Activated CD4-positive, alpha-beta T cell treated with anti-CD3 and anti-CD28 coated beads for 36 hours (primary cell): Measurements from ENCODE around the gene LYST. TPM values are rescaled to one million over a fixed set of nuclear protein-coding genes. Genes with fewer than 3 reads are reported as not detected.

Experiments
- ATAC-seq: fragments of 200-7000 bp; cut with Tn5 transposase; one replicate; pipeline ENCODE4 v1.10.0; 2021; ENCODE audit warnings: mild to moderate bottlenecking, moderate library complexity
- CTCF ChIA-PET: fragments of 350-600 bp; sonication (Branson Sonifier 250); formaldehyde crosslinking; loops from one replicate; lab custom pipeline; 2021; ENCODE audit warnings: antibody characterized with exemption; lab: Charles Lee
- POLR2A ChIA-PET: fragments of 350-600 bp; sonication (Branson Sonifier 250); formaldehyde crosslinking; loops from one replicate; lab custom pipeline; 2021; ENCODE audit warnings: antibody characterized with exemption, inconsistent platforms; lab: Charles Lee
- DNase-seq: peaks from one replicate; pipeline ENCODE4 v3.0.0-alpha.2; 2020
- H3K27ac Mint-ChIP-seq: one replicate; pipeline ENCODE4 v1.8.0; 2021; ENCODE audit warnings: mixed read lengths
- H3K27me3 Mint-ChIP-seq: one replicate; pipeline ENCODE4 v1.8.0; 2021; ENCODE audit warnings: mixed read lengths
- H3K36me3 Mint-ChIP-seq: one replicate; pipeline ENCODE4 v1.8.0; 2021; ENCODE audit warnings: low read depth, mixed read lengths
- H3K4me1 Mint-ChIP-seq: one replicate; pipeline ENCODE4 v1.8.0; 2021; ENCODE audit warnings: mixed read lengths
- H3K4me3 Mint-ChIP-seq: one replicate; pipeline ENCODE4 v1.8.0; 2021; ENCODE audit warnings: mild to moderate bottlenecking, moderate library complexity, mixed read lengths
- H3K9me3 Mint-ChIP-seq: one replicate; pipeline ENCODE4 v1.8.0; 2021; ENCODE audit warnings: low read depth, mixed read lengths
- intact Hi-C, 2 experiments: fragments of 100-400 bp; cut with DNase I in 1 of 2; cut with micrococcal nuclease in 1 of 2; formaldehyde crosslinking; loops; one replicate each; pipeline versions ENCODE4 v1.14.2 to v1.15.1; 2022 to 2024; cut with DNase I, micrococcal nuclease
- total RNA-seq, 2 experiments: library from RNA; stranded (reverse); gene quantifications; one replicate each; pipeline ENCODE4 v1.2.3, GENCODE V29; 2021

The LYST gene
- total RNA-seq, 2 experiments from 2014 or later, result 28.1 to 32.3 TPM

DNA sequence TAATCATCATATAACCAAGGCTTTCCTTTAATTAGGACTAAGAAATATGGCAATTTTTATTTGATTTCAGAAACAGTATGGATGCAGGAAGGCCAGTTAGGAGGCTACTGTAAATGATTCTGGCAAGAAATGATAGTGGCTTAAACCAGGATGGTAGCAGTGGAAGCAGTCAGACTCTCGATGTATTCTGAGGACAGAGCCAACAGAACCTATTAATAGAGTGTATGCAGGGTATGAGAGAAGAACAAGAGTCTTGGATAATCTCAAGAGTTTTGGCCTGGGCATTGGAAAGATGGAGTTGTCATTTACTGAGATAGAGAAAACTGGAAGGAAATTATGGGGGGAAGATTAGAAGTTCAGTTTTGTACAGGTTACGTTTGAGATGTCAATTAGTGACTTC, 143.8 kb downstream of the LYST start:
- POLR2A ChIA-PET, result no interaction called here
- DNase-seq (no peak), ATAC-seq (no peak)
- Mint-ChIP-seq H3K4me1 (no peaks in the 10 kb centered on the region), H3K27ac (no peak overlapping the region), H3K4me3 (no peak overlapping the region), H3K27me3 (no peaks in the 10 kb centered on the region), H3K9me3 (no peaks in the 10 kb centered on the region), H3K36me3 (peaks cover 13% of the 10 kb centered on the region)
- CTCF ChIA-PET, result no interaction called here
- intact Hi-C loops, result no loop called here

DNA sequence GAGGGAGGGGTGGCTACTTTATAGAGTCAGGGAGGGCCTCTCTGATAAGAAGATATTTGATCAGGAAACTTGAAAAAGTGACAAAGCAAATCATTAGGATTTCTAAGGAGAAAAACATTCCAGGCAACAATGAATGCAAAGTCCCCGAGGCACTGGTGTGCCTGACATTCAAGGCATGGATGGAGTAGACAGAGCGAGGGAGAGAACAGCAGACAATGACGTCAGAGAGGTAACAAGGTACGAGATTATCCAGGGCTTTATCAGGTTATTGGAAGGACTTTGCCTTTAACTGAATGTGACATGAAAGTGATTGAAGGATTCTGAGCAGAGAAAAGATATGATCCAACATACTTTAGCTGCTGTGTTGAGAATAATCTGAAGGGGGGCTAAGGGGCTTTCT, 144.7 kb downstream of the LYST start:
- H3K27me3 Mint-ChIP-seq, result no peaks in the 10 kb centered on the region
- no peak overlapping the region for H3K27ac Mint-ChIP-seq
- ATAC-seq (no peak), DNase-seq (no peak)
- no peaks in the 10 kb centered on the region for H3K4me1 Mint-ChIP-seq
- peaks cover 18% of the 10 kb centered on the region for H3K36me3 Mint-ChIP-seq
- no peak overlapping the region for H3K4me3 Mint-ChIP-seq
- CTCF ChIA-PET, result interaction anchor here (0.6 to 0.8 kb wide), 2 partner anchors 37 to 55 kb away, joined by 3 read pairs; no protein-coding TSS in a partner anchor
- intact Hi-C loops, result no loop called here
- POLR2A ChIA-PET, result no interaction called here
- no peaks in the 10 kb centered on the region for H3K9me3 Mint-ChIP-seq

DNA sequence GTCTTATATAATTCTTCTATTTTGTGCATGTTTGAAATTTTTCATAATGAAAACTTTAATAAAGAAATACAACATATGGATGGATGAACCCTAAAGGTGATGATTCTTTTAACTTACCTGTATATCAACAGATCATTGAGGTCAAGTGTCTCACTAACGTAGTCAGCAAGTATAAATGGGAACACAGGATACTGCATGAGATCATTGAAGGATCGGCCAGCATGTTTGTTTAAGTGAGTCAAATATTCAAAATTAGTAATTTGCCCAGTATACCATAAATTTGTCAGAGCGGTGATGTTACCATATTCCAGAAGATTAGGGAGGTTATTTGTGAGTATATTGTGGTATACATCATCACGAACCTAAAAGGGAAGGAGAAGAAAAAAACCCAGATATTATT, 146.2 kb downstream of the LYST start:
- Mint-ChIP-seq H3K36me3 (peaks cover 19% of the 10 kb centered on the region), H3K27ac (no peak overlapping the region), H3K4me3 (no peak overlapping the region), H3K9me3 (no peaks in the 10 kb centered on the region), H3K4me1 (no peaks in the 10 kb centered on the region), H3K27me3 (no peaks in the 10 kb centered on the region)
- DNase-seq (no peak), ATAC-seq (no peak)
- CTCF ChIA-PET, result interaction anchor here (0.6 to 1.0 kb wide), 2 partner anchors 8 to 11 kb away, joined by 3 to 5 read pairs; no protein-coding TSS in a partner anchor
- POLR2A ChIA-PET, result no interaction called here
- intact Hi-C loops, result no loop called here

DNA sequence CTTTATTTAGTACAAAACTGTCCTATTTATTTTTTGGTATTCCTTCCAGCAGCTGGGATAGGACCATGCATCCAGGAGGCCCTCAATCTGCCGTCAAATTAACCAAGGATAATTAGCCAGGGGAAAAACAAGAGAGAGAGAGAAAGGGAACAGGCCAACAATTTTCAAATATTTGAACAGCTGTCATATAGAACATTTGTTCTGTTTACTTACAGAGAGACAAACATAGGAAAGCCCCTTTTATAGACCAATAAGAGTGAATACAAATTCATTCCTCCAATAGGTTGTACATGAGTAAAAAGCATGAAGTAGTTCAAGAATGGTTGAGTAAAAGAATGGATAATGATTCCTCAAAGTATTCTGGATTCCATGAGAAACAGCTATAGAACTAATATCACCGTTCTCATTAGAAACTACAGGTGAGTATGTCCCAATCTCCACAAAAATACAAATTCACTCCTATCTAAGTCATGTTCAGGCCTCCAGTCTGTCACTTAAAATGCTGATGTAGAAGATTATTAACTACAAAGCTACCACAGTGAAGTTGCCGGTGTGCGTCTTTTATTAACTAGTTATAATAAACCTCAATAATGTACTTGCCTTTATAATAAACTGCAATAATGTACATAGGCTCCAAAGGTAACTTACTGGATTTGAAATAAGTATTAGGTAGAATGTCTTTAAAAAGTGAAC, 152.4 kb downstream of the LYST start:
- intact Hi-C loops, result no loop called here
- POLR2A ChIA-PET, result interaction anchor here (0.5 kb wide), 1 partner anchor 475 kb away, joined by 3 read pairs; no protein-coding TSS in a partner anchor
- H3K27ac Mint-ChIP-seq, result no peak overlapping the region
- no peak for DNase-seq
- ATAC-seq, result no peak
- no peak overlapping the region for H3K4me3 Mint-ChIP-seq
- no peaks in the 10 kb centered on the region for H3K9me3 Mint-ChIP-seq
- peaks cover 27% of the 10 kb centered on the region for H3K36me3 Mint-ChIP-seq
- H3K27me3 Mint-ChIP-seq, result no peaks in the 10 kb centered on the region
- CTCF ChIA-PET, result interaction anchor here (1.5 kb wide), 1 partner anchor 18 kb away, joined by 3 read pairs; no protein-coding TSS in a partner anchor
- H3K4me1 Mint-ChIP-seq, result no peaks in the 10 kb centered on the region

DNA sequence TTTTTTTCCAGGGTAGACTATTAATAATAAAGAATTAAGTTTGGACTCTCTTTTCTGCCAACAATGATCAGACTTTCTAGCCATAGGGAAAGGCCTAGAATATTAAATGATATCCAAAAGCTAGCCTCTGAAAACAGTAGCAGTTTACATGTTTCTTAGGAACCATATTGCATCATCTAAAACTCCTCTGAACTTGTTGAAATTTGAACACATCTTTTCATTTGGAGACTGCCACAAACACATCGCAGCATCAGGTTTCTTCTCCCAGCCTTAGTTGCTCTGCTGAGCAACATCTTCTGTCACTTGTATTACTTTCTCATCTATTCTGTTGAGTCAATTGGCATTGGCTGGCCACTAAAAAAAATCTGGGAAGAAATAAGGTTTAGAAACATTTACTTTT, 153.9 kb downstream of the LYST start:
- DNase-seq (no peak), ATAC-seq (no peak)
- Mint-ChIP-seq H3K36me3 (peaks cover 35% of the 10 kb centered on the region), H3K27me3 (no peaks in the 10 kb centered on the region), H3K4me1 (peaks cover 4% of the 10 kb centered on the region), H3K27ac (no peak overlapping the region), H3K9me3 (no peaks in the 10 kb centered on the region), H3K4me3 (no peak overlapping the region)
- ChIA-PET POLR2A (no interaction called here), CTCF (interaction anchor here (1.9 kb wide), 1 partner anchor 10 kb away, joined by 5 read pairs; no protein-coding TSS in a partner anchor)
- intact Hi-C loops, result no loop called here

DNA sequence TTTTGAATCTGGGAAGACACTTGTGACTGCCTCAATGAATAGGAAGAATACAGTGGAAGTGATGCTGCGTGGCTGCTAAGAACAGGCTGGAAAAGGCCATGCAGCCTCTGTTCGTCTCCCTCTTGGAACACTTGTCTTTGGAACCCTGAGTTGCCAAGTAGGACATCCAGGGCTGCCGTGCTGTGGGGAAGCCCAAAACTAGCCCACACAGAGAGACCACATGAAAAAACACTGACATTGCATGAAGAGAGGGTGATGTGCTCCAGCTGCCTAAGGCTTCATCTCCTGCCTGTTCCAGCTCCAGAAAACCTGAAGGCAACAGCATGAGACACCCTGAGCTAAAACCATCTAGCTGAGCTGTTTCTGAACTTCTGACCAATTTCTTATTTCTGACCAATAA, 156.0 kb downstream of the LYST start:
- Mint-ChIP-seq H3K9me3 (no peaks in the 10 kb centered on the region), H3K27me3 (no peaks in the 10 kb centered on the region), H3K27ac (no peak overlapping the region), H3K36me3 (peaks cover 37% of the 10 kb centered on the region), H3K4me3 (no peak overlapping the region), H3K4me1 (peaks cover 4% of the 10 kb centered on the region)
- CTCF ChIA-PET, result interaction anchor here (1.0 to 2.5 kb wide), 4 partner anchors 20 to 44 kb away, joined by 3 to 6 read pairs (median 3); no protein-coding TSS in a partner anchor
- DNase-seq (no peak), ATAC-seq (no peak)
- intact Hi-C loops, result no loop called here
- POLR2A ChIA-PET, result no interaction called here

DNA sequence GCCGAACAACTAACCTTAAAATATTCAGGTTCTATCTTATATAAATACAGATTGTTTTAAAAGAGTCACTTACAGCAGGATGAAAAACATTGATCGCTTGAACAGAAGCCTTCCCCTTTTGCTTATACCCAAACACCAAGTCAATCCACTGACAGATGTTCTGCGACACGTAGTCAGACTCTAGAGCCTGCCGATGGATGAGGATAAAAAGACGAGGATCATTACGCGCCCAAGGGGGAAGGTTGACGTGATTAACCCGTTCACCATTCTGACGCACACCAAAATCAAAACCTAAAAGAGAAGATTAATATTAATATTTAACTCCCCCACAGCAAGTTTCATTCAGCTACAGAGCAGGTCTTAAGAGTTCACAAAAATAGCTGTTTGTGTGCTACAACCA, 157.7 kb downstream of the LYST start:
- Mint-ChIP-seq H3K36me3 (peaks cover 27% of the 10 kb centered on the region), H3K4me3 (no peak overlapping the region), H3K9me3 (no peaks in the 10 kb centered on the region), H3K27me3 (no peaks in the 10 kb centered on the region), H3K27ac (no peak overlapping the region), H3K4me1 (peaks cover 4% of the 10 kb centered on the region)
- ChIA-PET CTCF (interaction anchor here (0.6 kb wide), 1 partner anchor 292 kb away, joined by 5 read pairs; no protein-coding TSS in a partner anchor), POLR2A (no interaction called here)
- intact Hi-C loops, result no loop called here
- DNase-seq (no peak), ATAC-seq (no peak)

DNA sequence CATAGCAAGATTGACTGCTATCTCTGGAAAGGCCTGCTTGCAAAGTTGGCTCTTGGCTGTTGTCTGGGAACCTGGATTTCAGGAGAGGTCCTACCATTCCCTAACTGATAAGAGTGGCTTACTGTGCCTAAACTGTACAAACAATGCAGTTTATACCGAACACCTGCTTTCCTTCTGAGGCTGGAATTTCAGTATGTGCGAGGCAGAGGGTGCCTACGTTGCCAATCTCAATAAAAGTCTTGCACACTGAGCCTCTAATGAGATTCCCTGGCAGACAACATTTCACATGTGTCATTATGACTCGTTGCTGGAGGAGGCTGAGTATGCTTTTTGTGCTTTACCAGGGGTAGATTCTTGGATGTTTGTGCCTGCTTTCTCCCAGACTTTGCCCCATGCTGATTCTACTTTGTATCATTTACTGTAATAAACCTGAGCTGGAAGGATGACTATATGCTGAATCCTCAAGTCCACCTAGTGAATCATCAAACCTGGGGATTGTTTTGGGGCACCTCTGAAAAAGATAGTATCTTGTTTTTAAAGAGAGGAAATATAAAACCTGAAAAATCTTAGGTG, 158.2 kb downstream of the LYST start:
- Mint-ChIP-seq H3K4me3 (no peak overlapping the region), H3K9me3 (no peaks in the 10 kb centered on the region), H3K27me3 (no peaks in the 10 kb centered on the region), H3K4me1 (peaks cover 4% of the 10 kb centered on the region), H3K27ac (peak overlapping the region; percentile 32), H3K36me3 (peaks cover 32% of the 10 kb centered on the region)
- CTCF ChIA-PET, result interaction anchor here (0.6 kb wide), 1 partner anchor 292 kb away, joined by 5 read pairs; no protein-coding TSS in a partner anchor
- DNase-seq (peak; percentile 7), ATAC-seq (peak; percentile 78)
- POLR2A ChIA-PET, result no interaction called here
- intact Hi-C loops, result no loop called here

DNA sequence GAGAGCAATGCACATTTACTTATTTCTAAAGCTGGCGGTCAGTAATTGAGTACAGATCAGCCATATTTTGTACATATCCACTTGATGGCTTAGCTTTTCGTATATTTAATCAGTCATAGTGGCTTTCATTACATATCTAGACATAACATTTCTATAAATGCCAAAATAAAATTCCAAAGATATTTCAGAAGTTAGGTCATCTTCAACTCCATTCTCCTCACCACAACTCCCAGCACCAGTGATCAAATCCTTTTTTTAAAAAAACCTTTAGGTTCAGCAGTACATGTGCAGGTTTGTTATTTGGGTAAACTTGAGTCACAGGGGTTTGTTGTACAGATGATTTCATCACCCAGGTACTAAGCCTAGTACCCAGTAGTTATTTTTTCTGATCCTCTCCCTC, 163.2 kb downstream of the LYST start:
- intact Hi-C loops, result no loop called here
- Mint-ChIP-seq H3K27me3 (no peaks in the 10 kb centered on the region), H3K4me1 (peaks cover 6% of the 10 kb centered on the region), H3K9me3 (no peaks in the 10 kb centered on the region), H3K4me3 (no peak overlapping the region), H3K36me3 (peaks cover 51% of the 10 kb centered on the region), H3K27ac (no peak overlapping the region)
- ChIA-PET POLR2A (no interaction called here), CTCF (interaction anchor here (0.8 to 1.5 kb wide), 5 partner anchors 12 to 79 kb away, joined by 3 read pairs; no protein-coding TSS in a partner anchor)
- no peak for DNase-seq
- no peak for ATAC-seq

DNA sequence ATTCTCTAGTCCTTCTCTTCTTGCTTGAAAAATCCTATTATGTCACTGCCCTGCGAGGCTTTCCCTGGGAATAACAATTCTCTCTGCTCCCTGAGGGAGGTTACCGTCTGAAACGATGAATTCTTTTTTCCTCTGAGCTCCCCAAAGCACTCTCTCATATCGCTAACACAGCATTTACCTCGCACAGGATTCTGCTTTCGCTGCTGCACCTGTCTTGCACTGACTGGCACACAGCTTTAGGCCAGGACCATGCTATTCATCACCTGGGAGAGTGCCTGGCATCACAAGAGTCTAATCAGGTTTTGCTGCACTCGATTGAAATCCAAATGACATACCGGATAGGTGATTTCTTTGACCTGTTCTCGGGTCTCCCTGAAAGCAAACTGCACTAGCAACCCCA, 164.3 kb downstream of the LYST start:
- no peak overlapping the region for H3K4me3 Mint-ChIP-seq

DNA sequence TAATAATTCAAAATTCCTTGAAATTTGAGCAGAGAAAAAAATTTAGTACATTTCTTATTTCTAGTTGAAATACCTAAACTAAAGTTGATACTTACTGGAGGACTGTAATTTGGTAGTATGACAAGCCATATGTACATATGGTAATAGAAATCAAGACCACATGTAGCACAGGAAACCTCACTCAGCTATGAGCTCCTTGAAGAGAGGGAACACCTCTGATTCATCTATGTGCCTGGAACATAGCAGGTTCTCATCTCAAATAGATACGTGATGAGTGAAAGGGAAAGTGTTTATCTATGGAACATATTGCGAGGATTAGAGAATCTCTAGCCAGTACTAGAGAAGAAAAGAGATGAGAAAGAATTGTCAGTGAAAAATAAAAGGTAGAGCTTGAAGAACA, 169.2 kb downstream of the LYST start:
- Mint-ChIP-seq H3K9me3 (no peaks in the 10 kb centered on the region), H3K4me3 (no peak overlapping the region), H3K27ac (peak overlapping the region; percentile 85), H3K27me3 (no peaks in the 10 kb centered on the region), H3K4me1 (peaks cover 17% of the 10 kb centered on the region), H3K36me3 (peaks cover 58% of the 10 kb centered on the region)
- ChIA-PET POLR2A (interaction anchor here (0.6 to 0.9 kb wide), 3 partner anchors 20 to 420 kb away, joined by 3 to 7 read pairs (median 3); partner anchors contain the start of gene B3GALNT2), CTCF (interaction anchor here (0.7 to 1.5 kb wide), 7 partner anchors 56 to 274 kb away, joined by 3 to 4 read pairs (median 3); no protein-coding TSS in a partner anchor)
- peak; percentile 100 for ATAC-seq
- intact Hi-C loops, result loop anchor here in 1 of 2 experiments (1.0 to 5.0 kb wide), 6 partner anchors 55 to 491 kb away; partner anchors contain the start of gene B3GALNT2
- no peak for DNase-seq

More for the DNA sequence above, 164.3 kb downstream of the LYST start:
- ATAC-seq (no peak), DNase-seq (no peak)
- Mint-ChIP-seq H3K27me3 (no peaks in the 10 kb centered on the region), H3K9me3 (no peaks in the 10 kb centered on the region), H3K4me1 (peaks cover 12% of the 10 kb centered on the region), H3K27ac (no peak overlapping the region), H3K36me3 (peaks cover 46% of the 10 kb centered on the region)
- intact Hi-C loops, result no loop called here
- ChIA-PET CTCF (interaction anchor here (0.7 to 1.3 kb wide), 5 partner anchors 10 to 250 kb away, joined by 3 to 5 read pairs (median 3); no protein-coding TSS in a partner anchor), POLR2A (no interaction called here)
